WERI-Rb-1 (cell line): Measurements from ENCODE around the gene ETNPPL.

ENCODE experiments used
- DNase-seq: peaks from one replicate; pipeline ENCODE4 v3.0.0-alpha.2; 2020
- H3K27ac ChIP-seq: fragments of 250-450 bp; sonication (Bioruptor Pico); 2 replicates; pipeline ENCODE4 v1.5.1; 2020; ENCODE audit warnings: mild to moderate bottlenecking, moderate library complexity
- H3K27me3 ChIP-seq: fragments of 250-450 bp; sonication (Bioruptor Pico); 2 replicates; pipeline ENCODE4 v1.5.1; 2021; ENCODE audit warnings: mild to moderate bottlenecking, low read depth, moderate library complexity; ENCODE audit not compliant: insufficient read depth, severe bottlenecking
- H3K36me3 ChIP-seq: fragments of 250-450 bp; sonication (Bioruptor Pico); 2 replicates; pipeline ENCODE4 v1.5.1; 2020; ENCODE audit warnings: mild to moderate bottlenecking, moderate library complexity
- H3K4me3 ChIP-seq: 2 replicates; pipeline ENCODE4 v1.5.1; 2011; ENCODE audit warnings: low read depth, mild to moderate bottlenecking, control low read depth, low read length
- H3K9me3 ChIP-seq: fragments of 250-450 bp; sonication (Bioruptor Pico); 2 replicates; pipeline ENCODE4 v1.5.1; 2021; ENCODE audit warnings: mild to moderate bottlenecking, moderate library complexity; ENCODE audit not compliant: severe bottlenecking
- CTCF ChIP-seq: IDR thresholded peaks from 2 replicates; pipeline ENCODE4 v1.5.1; 2011; ENCODE audit warnings: low read depth, mild to moderate bottlenecking, control low read depth, inconsistent platforms, low read length

Gene ETNPPL

DNA sequence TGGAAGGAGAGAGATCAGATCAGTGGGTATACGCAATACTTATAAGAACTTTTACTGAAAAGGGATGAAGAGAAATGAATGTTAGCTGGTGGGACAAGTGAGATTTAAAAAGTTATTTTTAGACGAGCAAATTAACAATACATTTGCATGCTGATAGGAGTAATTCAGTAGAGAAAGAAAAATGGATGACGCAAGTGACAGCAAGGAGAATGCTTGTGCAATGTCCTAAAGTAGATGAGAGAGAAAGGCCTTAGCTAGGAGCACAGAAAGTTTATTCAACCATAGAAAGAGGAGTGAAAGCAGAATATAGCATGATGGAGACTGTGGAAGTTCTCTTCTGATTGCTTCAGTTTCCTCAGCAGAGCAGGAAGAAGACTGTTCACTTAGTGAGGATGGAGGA, 66.7 kb downstream of the ETNPPL start:
- no peak for DNase-seq
- no peak for TF ChIP-seq CTCF
- Histone ChIP-seq H3K27me3 (no peaks in the 10 kb centered on the region), H3K9me3 (no peaks in the 10 kb centered on the region), H3K27ac (no peak overlapping the region), H3K4me3 (no peak overlapping the region), H3K36me3 (no peaks in the 10 kb centered on the region)

DNA sequence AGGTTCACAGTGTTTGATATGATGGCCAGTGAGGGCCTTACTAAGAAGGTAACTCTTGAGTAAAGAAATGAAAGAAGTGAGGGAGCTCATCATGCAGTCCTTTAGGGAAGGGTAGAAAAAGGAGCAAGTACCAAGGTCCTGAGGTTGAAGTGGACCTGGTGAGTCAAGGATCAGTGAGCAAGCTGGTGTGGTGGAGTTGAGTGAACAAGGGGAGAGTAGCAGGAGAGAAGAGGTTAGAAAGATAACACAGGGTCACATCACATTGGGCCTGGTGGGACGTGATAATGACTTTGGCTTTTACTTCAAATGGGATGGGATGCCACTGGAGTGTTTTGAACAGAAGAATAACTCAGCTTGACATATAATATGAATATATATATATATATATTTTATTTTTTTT, 67.8 kb downstream of the ETNPPL start:
- Histone ChIP-seq H3K27ac (no peak overlapping the region), H3K4me3 (no peak overlapping the region), H3K27me3 (no peaks in the 10 kb centered on the region), H3K36me3 (no peaks in the 10 kb centered on the region), H3K9me3 (no peaks in the 10 kb centered on the region)
- no peak for DNase-seq
- TF ChIP-seq CTCF, result no peak

- DNase-seq, result no peak
- no peaks in the 10 kb centered on the region for H3K9me3 ChIP-seq
- H3K27ac ChIP-seq, result no peak overlapping the region
- TF ChIP-seq CTCF, result no peak
- no peaks in the 10 kb centered on the region for H3K27me3 ChIP-seq
- no peaks in the 10 kb centered on the region for H3K36me3 ChIP-seq
- no peak overlapping the region for H3K4me3 ChIP-seq
Measured at GRCh38 chr4:108694423-108694822, 68.4 kb downstream of the ETNPPL start.

GRCh38 chr4:108693819-108694218, 69.0 kb downstream of the ETNPPL start:
- Histone ChIP-seq H3K9me3 (no peaks in the 10 kb centered on the region), H3K36me3 (no peaks in the 10 kb centered on the region), H3K27me3 (no peaks in the 10 kb centered on the region), H3K27ac (no peak overlapping the region), H3K4me3 (no peak overlapping the region)
- TF ChIP-seq CTCF, result no peak
- DNase-seq, result no peak

GRCh38 chr4:108693211-108693610, 69.6 kb downstream of the ETNPPL start:
- Histone ChIP-seq H3K27me3 (no peaks in the 10 kb centered on the region), H3K36me3 (no peaks in the 10 kb centered on the region)
- no peak for TF ChIP-seq CTCF

More at GRCh38 chr4:108693211-108693610, 69.6 kb downstream of the ETNPPL start:
- Histone ChIP-seq H3K9me3 (no peaks in the 10 kb centered on the region), H3K4me3 (no peak overlapping the region), H3K27ac (no peak overlapping the region)
- no peak for DNase-seq
